Iris pigment epithelial cell (primary cell): ENCODE data around the gene PCDHGB4.
"Not testable (repeated sequence)": the region's sequence is repeated elsewhere in the genome, so short reads cannot be mapped to it uniquely, and the experiment has no call there.

Experiments used
- DNase-seq: peaks from one replicate; pipeline ENCODE4 v3.0.0-alpha.2; 2011; ENCODE audit warnings: low read depth

The PCDHGB4 gene

GRCh38 chr5:141398608-141399007, 11.1 kb downstream of the PCDHGB4 start:
- DNase-seq, result no peak

GRCh38 chr5:141399555-141400258, 12.2 kb downstream of the PCDHGB4 start:
- no peak for DNase-seq

- DNase-seq, result peak; percentile 48
These were observed 15.2 kb downstream of the PCDHGB4 start, which contains the start of gene PCDHGA9 for GRCh38 chr5:141402553-141403243. Gene PCDHGA9, plus strand, starts transcription at chr5:141402778. Its CDS starts 175 bp downstream, at chr5:141402953.

- DNase-seq, result no peak
These were observed 15.9 kb downstream of the PCDHGB4 start for GRCh38 chr5:141403387-141403786.

- peak; percentile 41 for DNase-seq
These were observed 20.4 kb downstream of the PCDHGB4 start, which contains the start of gene PCDHGB6 for GRCh38 chr5:141407790-141408505. Gene PCDHGB6, plus strand, starts transcription at chr5:141408021. Its CDS starts 182 bp downstream, at chr5:141408203.

GRCh38 chr5:141409598-141410306, 22.3 kb downstream of the PCDHGB4 start:
- DNase-seq, result no peak

- no peak for DNase-seq
These were observed 24.1 kb downstream of the PCDHGB4 start for GRCh38 chr5:141411575-141411974.

- DNase-seq, result peak; percentile 74
These were observed 25.5 kb downstream of the PCDHGB4 start, which contains the start of gene PCDHGA10 for GRCh38 chr5:141412854-141413539. Gene PCDHGA10, plus strand, starts transcription at chr5:141412987. Its CDS starts 189 bp downstream, at chr5:141413176.

- DNase-seq, result no peak
These were observed 26.1 kb downstream of the PCDHGB4 start for GRCh38 chr5:141413540-141414069.

GRCh38 chr5:141414548-141415274, 27.2 kb downstream of the PCDHGB4 start:
- DNase-seq, result not testable (repeated sequence)

GRCh38 chr5:141415275-141415618, 27.7 kb downstream of the PCDHGB4 start:
- not testable (repeated sequence) for DNase-seq

- peak; percentile 85 for DNase-seq
These were observed 30.1 kb downstream of the PCDHGB4 start, which contains the start of gene PCDHGB7 for GRCh38 chr5:141417494-141418172. Gene PCDHGB7, plus strand, starts transcription at chr5:141417677. Its CDS starts 183 bp downstream, at chr5:141417860.

- no peak for DNase-seq
These were observed 31.8 kb downstream of the PCDHGB4 start for GRCh38 chr5:141419074-141419880.

GRCh38 chr5:141420855-141421488, 33.5 kb downstream of the PCDHGB4 start, which contains the start of gene PCDHGA11:
Gene PCDHGA11, plus strand, starts transcription at chr5:141421051. Its CDS starts 177 bp downstream, at chr5:141421228.
- DNase-seq, result peak; percentile 68

- DNase-seq, result no peak
These were observed 34.0 kb downstream of the PCDHGB4 start for GRCh38 chr5:141421489-141421855.

GRCh38 chr5:141422742-141423291, 35.3 kb downstream of the PCDHGB4 start:
- DNase-seq, result no peak

GRCh38 chr5:141427783-141428426, 40.4 kb downstream of the PCDHGB4 start:
- DNase-seq, result no peak
